Thyroid gland (tissue), 4 donors: ENCODE results near the gene CILP2. TPM values are rescaled to one million over a fixed set of nuclear protein-coding genes. Genes with fewer than 3 reads are reported as not detected.
A peak's percentile ranks its signal among the peaks of the same experiment; 100 is the strongest.

Experiments used
- DNase-seq, 2 donors: peaks; one replicate each; pipeline ENCODE4 v3.0.0-alpha.2; 2019
- H3K27ac ChIP-seq, 3 donors: fragments of 200-600 bp; sonication (generic); 1 replicate in 2 of 3; 2 replicates in 1 of 3; pipeline ENCODE4 v1.5.1; 2016 to 2019; ENCODE audit warnings: mild to moderate bottlenecking in 1 of 3, moderate library complexity in 1 of 3
- H3K27me3 ChIP-seq: fragments of 200-600 bp; sonication (generic); one replicate; pipeline ENCODE4 v1.5.1; 2019
- H3K36me3 ChIP-seq, 2 donors: fragments of 200-600 bp; sonication (generic); one replicate each; pipeline ENCODE4 v1.5.1; 2016 to 2019
- H3K4me1 ChIP-seq, 2 donors: fragments of 200-600 bp; sonication (generic); one replicate each; pipeline ENCODE4 v1.5.1; 2017 to 2019
- H3K4me3 ChIP-seq, 3 donors: fragments of 200-600 bp; sonication (generic); replicated peaks in 1 of 3; 1 replicate in 2 of 3; 2 replicates in 1 of 3; pipeline ENCODE4 v1.5.1; 2016; ENCODE audit warnings: mild to moderate bottlenecking in 1 of 3
- H3K9me3 ChIP-seq: fragments of 200-600 bp; sonication (generic); one replicate; pipeline ENCODE4 v1.5.1; 2017
- CTCF ChIP-seq, 6 experiments: fragments of 200-600 bp in 3 of 6; fragments of 450-650 bp in 3 of 6; sonication (generic) in 3 of 6; IDR thresholded peaks; one replicate each; pipeline ENCODE4 v1.5.1; 2016 to 2019; ENCODE audit warnings: antibody characterized with exemption in 6 of 6, mild to moderate bottlenecking in 2 of 6, inconsistent platforms in 1 of 6, moderate library complexity in 1 of 6
- POLR2A ChIP-seq, 2 donors: fragments of 450-650 bp; IDR thresholded peaks; one replicate each; pipeline ENCODE4 v1.6.1; 2017; ENCODE audit warnings: antibody characterized with exemption in 2 of 2, mild to moderate bottlenecking in 2 of 2, moderate library complexity in 1 of 2
- WGBS, 2 donors: methylation state at CpG; one replicate each; pipeline ENCODE4 v1.1.5; 2017; 5-methylcytosine and 5-hydroxymethylcytosine counted together
- intact Hi-C: fragments of 100-400 bp; cut with DNase I; formaldehyde crosslinking; loops from one replicate; pipeline ENCODE4 v1.15.1; 2023
- total RNA-seq, 4 donors: library from RNA; depleted of rRNA; stranded (reverse); fragments of >200 nt; gene quantifications; one replicate each; pipeline ENCODE4 v1.2.3, GENCODE V29; 2016

The CILP2 gene
- total RNA-seq, 4 donors from 2014 or later: 0.63 to 4.2 (median 2.4) TPM

GRCh38 chr19:19592690-19593089 lies 54.6 kb downstream of the CILP2 start:
- peaks cover 23 to 52% of the 10 kb centered on the region in 2 donors for H3K4me1 ChIP-seq
- H3K9me3 ChIP-seq: no peaks in the 10 kb centered on the region
- 93 to 97% methylated on average over 9 to 10 of the region's 10 CpGs for WGBS, 2 donors
- intact Hi-C loops: no loop called here
- no peak overlapping the region for H3K4me3 ChIP-seq
- H3K27ac ChIP-seq: peak overlapping the region in 1 of 3 donors; percentile 38
- no peaks in the 10 kb centered on the region for H3K36me3 ChIP-seq
- no peak for DNase-seq
- TF ChIP-seq CTCF (IDR thresholded peaks at IDR 0.05): no peak
- no peak for TF ChIP-seq POLR2A (IDR thresholded peaks at IDR 0.05)
- no peaks in the 10 kb centered on the region for H3K27me3 ChIP-seq

- H3K9me3 ChIP-seq: no peaks in the 10 kb centered on the region
- H3K27ac ChIP-seq: peak overlapping the region; percentile 62 to 87 (median 80)
- no peak for DNase-seq
- H3K4me1 ChIP-seq: peaks cover 23 to 55% of the 10 kb centered on the region in 2 donors
- H3K4me3 ChIP-seq: no peak overlapping the region
- WGBS, 2 donors: 96 to 99% methylated on average over 4 of the region's 4 CpGs
- intact Hi-C loops: no loop called here
- H3K27me3 ChIP-seq: no peaks in the 10 kb centered on the region
- H3K36me3 ChIP-seq: no peaks in the 10 kb centered on the region
- TF ChIP-seq CTCF (IDR thresholded peaks at IDR 0.05) (no peak), POLR2A (IDR thresholded peaks at IDR 0.05) (no peak)
Measured at GRCh38 chr19:19594381-19594780, 56.3 kb downstream of the CILP2 start.

GRCh38 chr19:19595171-19595701 lies 57.2 kb downstream of the CILP2 start:
- peak; percentile 89 to 92 for DNase-seq
- TF ChIP-seq POLR2A (IDR thresholded peaks at IDR 0.05) (peak in 1 of 2 donors; percentile 21), CTCF (IDR thresholded peaks at IDR 0.05) (no peak)
- peaks cover 23 to 55% of the 10 kb centered on the region in 2 donors for H3K4me1 ChIP-seq
- no peaks in the 10 kb centered on the region for H3K36me3 ChIP-seq
- no peaks in the 10 kb centered on the region for H3K27me3 ChIP-seq
- no peaks in the 10 kb centered on the region for H3K9me3 ChIP-seq
- WGBS, 2 donors: 20 to 36% methylated on average over 8 of the region's 8 CpGs
- intact Hi-C loops: no loop called here
- H3K4me3 ChIP-seq: no peak overlapping the region
- H3K27ac ChIP-seq: peak overlapping the region; percentile 62 to 87 (median 80)

Other genes starting within 250 kb of the CILP2 start
- gene SUGP1, start 217.8 kb upstream of the CILP2 start, total RNA-seq: 10 to 100 TPM; 20.0 to 45.1 (median 37.4) TPM
- gene MAU2, start 217.4 kb upstream of the CILP2 start, total RNA-seq: 10 to 100 TPM; 45.1 to 71.1 (median 68.7) TPM
- gene GATAD2A, start 132.6 kb upstream of the CILP2 start, total RNA-seq: 10 to 100 TPM; 33.2 to 82.4 (median 51.8) TPM
- 1 to 10 TPM; 1.8 to 7.7 (median 3.8) TPM for gene TSSK6, start 22.7 kb upstream of the CILP2 start, total RNA-seq
- 100 to 1,000 TPM in 1 of 4 donors, 10 to 100 TPM in 3; 32.8 to 265 (median 63.6) TPM for gene NDUFA13, start 22.0 kb upstream of the CILP2 start, total RNA-seq
- 1 to 10 TPM in 3 of 4 donors, not detected in 1; 1.9 to 7.2 (median 2.6) TPM for gene YJEFN3, start 9.4 kb upstream of the CILP2 start, total RNA-seq
- gene PBX4, start 80.4 kb downstream of the CILP2 start, total RNA-seq: 10 to 100 TPM; 22.5 to 62.4 (median 38.4) TPM
- 10 to 100 TPM; 10.2 to 35.2 (median 22.9) TPM for gene LPAR2, start 90.0 kb downstream of the CILP2 start, total RNA-seq
- 10 to 100 TPM; 12.9 to 23.5 (median 17.3) TPM for gene GMIP, start 105.4 kb downstream of the CILP2 start, total RNA-seq
- 100 to 1,000 TPM in 3 of 4 donors, 10 to 100 TPM in 1; 97.3 to 293 (median 129) TPM for gene ATP13A1, start 125.4 kb downstream of the CILP2 start, total RNA-seq
- gene ZNF101, start 130.6 kb downstream of the CILP2 start, total RNA-seq: 10 to 100 TPM in 2 of 4 donors, 1 to 10 TPM in 2; 6.9 to 13.4 (median 11.3) TPM
- 10 to 100 TPM; 13.8 to 21.1 (median 17.7) TPM for gene ZNF14, start 194.8 kb downstream of the CILP2 start, total RNA-seq